ENCODE results near the gene FAM81B.

DNA sequence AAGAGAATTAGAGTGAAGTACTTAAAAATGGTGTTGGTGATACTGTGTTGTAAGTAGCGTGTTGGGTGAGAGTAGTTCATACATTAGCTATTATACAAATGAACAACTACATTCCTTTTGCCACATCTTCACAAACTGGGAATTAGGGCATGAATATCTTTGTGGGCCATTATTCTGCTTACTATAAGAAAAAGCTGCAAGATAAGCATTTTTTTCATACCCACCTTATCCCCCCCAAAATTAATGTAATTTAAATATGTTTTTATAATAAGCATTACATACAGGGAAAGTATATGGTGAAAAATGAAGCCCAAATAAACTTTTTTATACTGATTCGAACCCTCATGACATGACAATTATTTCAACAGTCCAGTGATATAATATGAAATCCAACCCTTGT lies 69.5 kb downstream of the FAM81B start:
- TF ChIP-seq, protein P1, sequence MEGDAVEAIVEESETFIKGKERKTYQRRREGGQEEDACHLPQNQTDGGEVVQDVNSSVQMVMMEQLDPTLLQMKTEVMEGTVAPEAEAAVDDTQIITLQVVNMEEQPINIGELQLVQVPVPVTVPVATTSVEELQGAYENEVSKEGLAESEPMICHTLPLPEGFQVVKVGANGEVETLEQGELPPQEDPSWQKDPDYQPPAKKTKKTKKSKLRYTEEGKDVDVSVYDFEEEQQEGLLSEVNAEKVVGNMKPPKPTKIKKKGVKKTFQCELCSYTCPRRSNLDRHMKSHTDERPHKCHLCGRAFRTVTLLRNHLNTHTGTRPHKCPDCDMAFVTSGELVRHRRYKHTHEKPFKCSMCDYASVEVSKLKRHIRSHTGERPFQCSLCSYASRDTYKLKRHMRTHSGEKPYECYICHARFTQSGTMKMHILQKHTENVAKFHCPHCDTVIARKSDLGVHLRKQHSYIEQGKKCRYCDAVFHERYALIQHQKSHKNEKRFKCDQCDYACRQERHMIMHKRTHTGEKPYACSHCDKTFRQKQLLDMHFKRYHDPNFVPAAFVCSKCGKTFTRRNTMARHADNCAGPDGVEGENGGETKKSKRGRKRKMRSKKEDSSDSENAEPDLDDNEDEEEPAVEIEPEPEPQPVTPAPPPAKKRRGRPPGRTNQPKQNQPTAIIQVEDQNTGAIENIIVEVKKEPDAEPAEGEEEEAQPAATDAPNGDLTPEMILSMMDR (IDR thresholded peaks at IDR 0.05): no peak
- TF ChIP-seq POLR2A (IDR thresholded peaks at IDR 0.05): no peak

All from heart left ventricle (tissue), 13 donors.